ENCODE results near the gene SLC35F3. TPM values are rescaled to one million over a fixed set of nuclear protein-coding genes. Genes with fewer than 3 reads are reported as not detected.
A peak's percentile ranks its signal among the peaks of the same experiment; 100 is the strongest.

SLC35F3 gene
- total RNA-seq, 1 experiment from 2014 or later: 19.1 TPM

GRCh38 chr1:234348964-234349363 lies 444.5 kb downstream of the SLC35F3 start:
- H3K4me3 ChIP-seq (ENCODE audit: low read depth in 2 of 2, low read length in 2 of 2): no peak overlapping the region
- BruUV-seq (replicated peaks): no TSS peak
- CTCF ChIA-PET: no interaction called here
- no peaks in the 10 kb centered on the region; the same call in 1 of the 2 replicates for H3K27me3 ChIP-seq (ENCODE audit: control insufficient read depth, insufficient read depth, low read length)
- no peaks in the 10 kb centered on the region for H3K4me1 ChIP-seq (ENCODE audit: control insufficient read depth, insufficient read depth, low read length)
- no peaks in the 10 kb centered on the region for H3K36me3 ChIP-seq (ENCODE audit: control insufficient read depth, insufficient read depth, low read length)
- DNase-seq (ENCODE audit: low read depth, low spot score): no peak
- H3K9me3 ChIP-seq (ENCODE audit: control insufficient read depth, insufficient read depth, low read depth, low read length): no peaks in the 10 kb centered on the region
- POLR2A ChIA-PET: no interaction called here
- no peak overlapping the region for H3K27ac ChIP-seq (ENCODE audit: low read length)
- no peak for ATAC-seq
- in situ Hi-C loops (cut with HindIII; ENCODE audit: low pct_unique_long_range_greater_than_20kb, low sequenced_read_pairs): no loop called here
- TF ChIP-seq, protein P1, sequence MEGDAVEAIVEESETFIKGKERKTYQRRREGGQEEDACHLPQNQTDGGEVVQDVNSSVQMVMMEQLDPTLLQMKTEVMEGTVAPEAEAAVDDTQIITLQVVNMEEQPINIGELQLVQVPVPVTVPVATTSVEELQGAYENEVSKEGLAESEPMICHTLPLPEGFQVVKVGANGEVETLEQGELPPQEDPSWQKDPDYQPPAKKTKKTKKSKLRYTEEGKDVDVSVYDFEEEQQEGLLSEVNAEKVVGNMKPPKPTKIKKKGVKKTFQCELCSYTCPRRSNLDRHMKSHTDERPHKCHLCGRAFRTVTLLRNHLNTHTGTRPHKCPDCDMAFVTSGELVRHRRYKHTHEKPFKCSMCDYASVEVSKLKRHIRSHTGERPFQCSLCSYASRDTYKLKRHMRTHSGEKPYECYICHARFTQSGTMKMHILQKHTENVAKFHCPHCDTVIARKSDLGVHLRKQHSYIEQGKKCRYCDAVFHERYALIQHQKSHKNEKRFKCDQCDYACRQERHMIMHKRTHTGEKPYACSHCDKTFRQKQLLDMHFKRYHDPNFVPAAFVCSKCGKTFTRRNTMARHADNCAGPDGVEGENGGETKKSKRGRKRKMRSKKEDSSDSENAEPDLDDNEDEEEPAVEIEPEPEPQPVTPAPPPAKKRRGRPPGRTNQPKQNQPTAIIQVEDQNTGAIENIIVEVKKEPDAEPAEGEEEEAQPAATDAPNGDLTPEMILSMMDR (IDR thresholded peaks at IDR 0.05): no peak
- no peak for TF ChIP-seq POLR2AphosphoS5 (IDR thresholded peaks at IDR 0.05; ENCODE audit: low read depth, low read length)
- no peak for TF ChIP-seq TCF7L2 (IDR thresholded peaks at IDR 0.05; ENCODE audit: low read depth, low read length)
- no peak for TF ChIP-seq SIN3A (IDR thresholded peaks at IDR 0.05; ENCODE audit: borderline replicate concordance, insufficient read depth, low read depth, low read length)
- TF ChIP-seq, protein P2, sequence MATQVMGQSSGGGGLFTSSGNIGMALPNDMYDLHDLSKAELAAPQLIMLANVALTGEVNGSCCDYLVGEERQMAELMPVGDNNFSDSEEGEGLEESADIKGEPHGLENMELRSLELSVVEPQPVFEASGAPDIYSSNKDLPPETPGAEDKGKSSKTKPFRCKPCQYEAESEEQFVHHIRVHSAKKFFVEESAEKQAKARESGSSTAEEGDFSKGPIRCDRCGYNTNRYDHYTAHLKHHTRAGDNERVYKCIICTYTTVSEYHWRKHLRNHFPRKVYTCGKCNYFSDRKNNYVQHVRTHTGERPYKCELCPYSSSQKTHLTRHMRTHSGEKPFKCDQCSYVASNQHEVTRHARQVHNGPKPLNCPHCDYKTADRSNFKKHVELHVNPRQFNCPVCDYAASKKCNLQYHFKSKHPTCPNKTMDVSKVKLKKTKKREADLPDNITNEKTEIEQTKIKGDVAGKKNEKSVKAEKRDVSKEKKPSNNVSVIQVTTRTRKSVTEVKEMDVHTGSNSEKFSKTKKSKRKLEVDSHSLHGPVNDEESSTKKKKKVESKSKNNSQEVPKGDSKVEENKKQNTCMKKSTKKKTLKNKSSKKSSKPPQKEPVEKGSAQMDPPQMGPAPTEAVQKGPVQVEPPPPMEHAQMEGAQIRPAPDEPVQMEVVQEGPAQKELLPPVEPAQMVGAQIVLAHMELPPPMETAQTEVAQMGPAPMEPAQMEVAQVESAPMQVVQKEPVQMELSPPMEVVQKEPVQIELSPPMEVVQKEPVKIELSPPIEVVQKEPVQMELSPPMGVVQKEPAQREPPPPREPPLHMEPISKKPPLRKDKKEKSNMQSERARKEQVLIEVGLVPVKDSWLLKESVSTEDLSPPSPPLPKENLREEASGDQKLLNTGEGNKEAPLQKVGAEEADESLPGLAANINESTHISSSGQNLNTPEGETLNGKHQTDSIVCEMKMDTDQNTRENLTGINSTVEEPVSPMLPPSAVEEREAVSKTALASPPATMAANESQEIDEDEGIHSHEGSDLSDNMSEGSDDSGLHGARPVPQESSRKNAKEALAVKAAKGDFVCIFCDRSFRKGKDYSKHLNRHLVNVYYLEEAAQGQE (IDR thresholded peaks at IDR 0.05; ENCODE audit: insufficient read depth in 1 of 2, low read depth in 2 of 2, low read length in 1 of 2): no peak
- intact Hi-C loops (cut with micrococcal nuclease; ENCODE audit: unreplicated experiment): no loop called here

DNA sequence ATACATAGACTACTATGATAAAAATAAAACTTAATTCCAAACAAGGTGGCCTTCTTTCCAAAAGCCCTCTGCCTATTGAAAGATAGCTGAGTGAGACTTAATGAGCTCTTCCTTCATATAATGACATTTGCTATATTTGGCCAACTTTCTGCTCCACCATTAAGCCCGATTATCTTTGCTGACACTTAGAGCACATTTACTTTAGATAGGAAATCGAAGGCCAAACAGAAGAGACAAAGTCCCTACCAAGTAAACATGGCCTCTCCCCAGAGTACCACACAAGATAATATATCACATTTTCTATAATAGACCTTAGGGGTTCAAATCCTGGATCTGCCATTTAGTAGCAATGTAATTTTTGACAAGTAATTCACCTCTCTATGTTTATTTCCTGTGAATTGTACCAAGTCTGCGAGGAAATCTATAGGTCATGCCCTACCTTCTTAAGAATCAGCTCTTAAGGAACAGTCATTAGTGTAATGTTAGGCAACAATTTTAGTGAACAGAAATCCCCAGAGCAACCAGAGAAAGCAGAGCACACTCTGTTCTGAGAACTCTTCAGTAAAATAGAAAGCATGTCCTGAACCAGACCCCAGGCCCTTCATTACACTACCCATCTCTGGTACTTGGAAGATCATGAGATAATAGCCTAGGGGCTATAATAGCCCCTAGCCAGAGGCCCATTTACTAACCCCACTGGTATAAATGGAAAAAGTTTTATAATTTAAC lies 451.5 kb downstream of the SLC35F3 start:
- peak overlapping the region; percentile 78; the same call in 1 of the 2 replicates for H3K27ac ChIP-seq (ENCODE audit: low read length)
- ChIA-PET POLR2A (no interaction called here), CTCF (no interaction called here)
- peaks cover 6% of the 10 kb centered on the region; the same call in 1 of the 2 replicates for H3K4me1 ChIP-seq (ENCODE audit: control insufficient read depth, insufficient read depth, low read length)
- peak overlapping the region; percentile 53 to 56; a peak in 3 of 4 replicates for H3K4me3 ChIP-seq (ENCODE audit: low read depth in 2 of 2, low read length in 2 of 2)
- H3K36me3 ChIP-seq (ENCODE audit: control insufficient read depth, insufficient read depth, low read length): no peaks in the 10 kb centered on the region
- TF ChIP-seq TCF7L2 (IDR thresholded peaks at IDR 0.05; ENCODE audit: low read depth, low read length) (no peak), POLR2AphosphoS5 (IDR thresholded peaks at IDR 0.05; ENCODE audit: low read depth, low read length) (no peak), SIN3A (IDR thresholded peaks at IDR 0.05; ENCODE audit: borderline replicate concordance, insufficient read depth, low read depth, low read length) (no peak)
- TF ChIP-seq, protein P1 (IDR thresholded peaks at IDR 0.05): no peak
- TF ChIP-seq, protein P2 (IDR thresholded peaks at IDR 0.05; ENCODE audit: insufficient read depth in 1 of 2, low read depth in 2 of 2, low read length in 1 of 2): no peak
- DNase-seq (ENCODE audit: low read depth, low spot score) (no peak), ATAC-seq (no peak)
- intact Hi-C loops (cut with micrococcal nuclease; ENCODE audit: unreplicated experiment): no loop called here
- BruUV-seq (replicated peaks): no TSS peak
- in situ Hi-C loops (cut with HindIII; ENCODE audit: low pct_unique_long_range_greater_than_20kb, low sequenced_read_pairs): no loop called here
- H3K9me3 ChIP-seq (ENCODE audit: control insufficient read depth, insufficient read depth, low read depth, low read length): no peaks in the 10 kb centered on the region
- peaks cover 3% of the 10 kb centered on the region; the same call in 1 of the 2 replicates for H3K27me3 ChIP-seq (ENCODE audit: control insufficient read depth, insufficient read depth, low read length)
